Epidermal melanocyte (primary cell): ENCODE results near the gene ADISSP.

Source experiments
- DNase-seq: peaks from one replicate; pipeline ENCODE4 v3.0.0; 2011; ENCODE audit warnings: low spot score; ENCODE audit not compliant: insufficient read length

Gene ADISSP

DNA sequence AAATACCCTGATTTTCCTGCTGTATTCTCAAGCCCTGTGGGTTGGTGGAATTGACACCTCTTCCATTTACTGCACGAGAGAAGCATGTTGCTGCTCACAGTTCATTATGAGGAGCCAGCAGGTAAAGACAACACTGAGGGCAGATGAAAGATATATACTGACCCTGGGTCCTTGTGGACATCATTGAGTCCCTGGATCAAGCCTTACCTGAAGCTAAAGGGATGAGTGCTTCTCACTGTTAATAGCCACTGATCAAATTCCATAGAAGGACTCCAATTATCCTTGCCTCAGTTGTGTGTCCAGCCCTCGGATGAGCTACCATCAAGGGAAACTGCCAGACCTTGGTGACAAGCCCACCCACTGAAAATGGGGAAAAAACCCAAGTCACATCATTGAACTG, 47.5 kb downstream of the ADISSP start:
- DNase-seq: no peak

DNA sequence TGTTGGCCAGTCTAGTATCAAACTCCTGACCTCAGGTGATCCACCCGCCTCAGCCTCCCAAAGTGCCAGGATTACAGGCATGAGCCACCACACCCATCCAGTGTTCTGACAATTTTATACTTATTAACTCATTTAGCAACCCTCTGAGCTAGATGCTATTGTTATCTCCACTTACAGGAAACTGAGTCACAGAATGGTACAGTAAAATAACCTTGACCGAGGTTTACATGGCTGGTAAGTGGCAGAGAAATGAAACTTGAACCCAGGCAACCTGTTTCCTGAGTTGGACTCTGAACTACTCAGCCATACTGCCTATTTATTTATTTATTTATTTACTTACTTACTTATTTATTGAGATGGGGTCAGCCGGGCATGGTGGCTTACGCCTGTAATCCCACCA, 48.5 kb downstream of the ADISSP start:
- DNase-seq: no peak

DNA sequence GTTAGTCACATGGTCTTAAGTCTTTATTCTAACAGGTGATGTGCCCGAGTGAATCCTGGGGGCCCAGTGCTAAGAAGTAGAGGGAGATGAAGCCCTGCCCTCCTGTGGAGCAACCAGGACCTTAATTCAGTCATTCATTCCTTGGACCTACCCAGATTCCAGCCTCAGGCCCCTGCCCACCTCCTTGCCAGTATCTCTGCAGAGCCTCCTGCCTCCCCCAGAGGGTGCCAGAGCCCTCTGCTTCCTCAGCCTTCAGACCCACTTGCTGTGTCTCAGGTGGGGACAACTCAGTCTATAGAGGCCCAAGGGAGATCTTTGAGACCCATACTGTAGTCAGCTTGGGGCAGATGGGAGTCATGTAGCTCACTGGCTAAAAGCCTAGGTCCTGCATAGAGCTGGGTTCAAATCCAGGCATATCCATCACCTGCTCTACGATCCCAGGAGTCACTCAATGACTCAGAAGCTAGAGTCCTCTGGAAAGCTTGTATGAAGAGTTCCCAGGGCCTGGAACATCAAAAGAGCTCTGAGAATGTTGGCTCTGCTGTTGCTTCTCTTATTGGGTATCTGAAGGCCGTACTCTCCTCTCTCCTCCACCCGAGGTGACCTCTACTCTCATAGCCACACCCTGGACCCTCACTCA, 51.2 kb downstream of the ADISSP start:
- DNase-seq: no peak

DNA sequence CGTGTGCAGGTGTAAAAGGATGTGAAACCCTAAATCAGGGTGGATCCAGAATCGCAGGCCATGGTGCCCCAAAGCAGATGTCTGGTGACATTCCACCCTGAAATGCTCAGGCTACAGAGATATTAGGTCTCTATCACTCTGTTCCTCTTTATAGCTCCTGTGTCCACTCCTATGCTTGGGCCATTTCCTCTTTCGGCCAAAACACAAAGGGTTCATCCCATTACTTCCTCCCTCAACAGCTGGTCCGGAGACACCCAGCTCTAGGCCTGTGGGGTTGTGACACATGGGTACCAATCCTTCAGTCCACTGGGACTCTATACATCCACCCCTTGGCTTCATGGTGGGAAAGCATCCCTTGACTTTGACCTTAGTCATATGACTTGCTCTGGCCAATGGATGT, 53.5 kb downstream of the ADISSP start:
- DNase-seq: no peak

DNA sequence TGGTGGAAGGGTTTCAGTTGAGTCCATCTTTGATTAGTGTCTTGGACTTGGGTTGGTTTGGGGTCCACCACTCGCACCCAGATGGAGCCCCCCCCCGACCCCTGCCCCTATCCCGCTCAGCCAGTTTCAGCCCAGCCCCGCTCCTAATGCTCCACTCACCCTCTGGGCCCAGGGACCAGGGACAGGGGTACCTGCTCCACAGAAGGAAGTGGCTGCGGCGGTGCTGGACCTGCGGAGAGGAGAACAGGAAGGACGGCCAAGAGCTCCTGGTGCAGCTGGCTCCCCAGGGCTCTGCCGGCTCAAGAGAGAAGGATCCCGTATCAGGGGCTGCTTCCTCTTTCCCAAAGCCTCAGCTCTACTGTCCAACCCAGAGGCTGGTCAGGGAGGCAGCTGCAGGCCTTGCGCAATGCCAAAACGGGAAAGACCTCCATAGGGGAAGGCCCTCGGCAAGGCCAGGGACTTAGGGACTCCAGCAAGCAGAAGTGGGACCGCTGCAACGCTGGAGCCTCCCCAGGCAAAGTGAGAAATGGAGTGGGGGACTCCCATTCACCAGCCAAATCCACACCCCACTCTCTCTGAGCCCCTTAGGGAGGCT, 55.2 kb downstream of the ADISSP start, which contains the start of gene SIGLEC1:
TSS of gene SIGLEC1 (minus strand) at position 322 of the 595 bp plus-strand sequence. CDS start 5,472 bp downstream, outside the sequence.
- no peak for DNase-seq

DNA sequence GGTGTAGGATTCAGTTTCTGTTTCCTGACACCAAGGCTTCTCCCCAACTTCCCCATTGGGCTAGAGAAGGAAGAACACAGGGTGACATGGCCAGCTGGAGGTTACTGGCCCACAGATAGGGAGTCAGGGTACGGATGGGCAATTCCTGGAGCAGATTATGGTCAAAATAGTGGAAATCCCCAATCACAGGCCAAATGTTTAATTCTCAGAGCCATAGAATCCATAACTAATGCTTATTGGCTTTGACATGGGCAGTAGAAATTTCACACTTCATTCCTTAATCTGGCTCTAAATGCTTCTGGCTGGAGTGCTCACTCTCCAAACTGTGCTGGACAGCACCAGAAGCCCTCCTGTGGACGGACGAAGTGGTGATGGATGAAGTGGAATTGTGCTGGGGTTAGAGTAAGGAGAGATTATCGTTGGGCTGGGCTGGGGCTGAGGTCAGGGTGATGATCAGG, 56.0 kb downstream of the ADISSP start:
- no peak for DNase-seq

DNA sequence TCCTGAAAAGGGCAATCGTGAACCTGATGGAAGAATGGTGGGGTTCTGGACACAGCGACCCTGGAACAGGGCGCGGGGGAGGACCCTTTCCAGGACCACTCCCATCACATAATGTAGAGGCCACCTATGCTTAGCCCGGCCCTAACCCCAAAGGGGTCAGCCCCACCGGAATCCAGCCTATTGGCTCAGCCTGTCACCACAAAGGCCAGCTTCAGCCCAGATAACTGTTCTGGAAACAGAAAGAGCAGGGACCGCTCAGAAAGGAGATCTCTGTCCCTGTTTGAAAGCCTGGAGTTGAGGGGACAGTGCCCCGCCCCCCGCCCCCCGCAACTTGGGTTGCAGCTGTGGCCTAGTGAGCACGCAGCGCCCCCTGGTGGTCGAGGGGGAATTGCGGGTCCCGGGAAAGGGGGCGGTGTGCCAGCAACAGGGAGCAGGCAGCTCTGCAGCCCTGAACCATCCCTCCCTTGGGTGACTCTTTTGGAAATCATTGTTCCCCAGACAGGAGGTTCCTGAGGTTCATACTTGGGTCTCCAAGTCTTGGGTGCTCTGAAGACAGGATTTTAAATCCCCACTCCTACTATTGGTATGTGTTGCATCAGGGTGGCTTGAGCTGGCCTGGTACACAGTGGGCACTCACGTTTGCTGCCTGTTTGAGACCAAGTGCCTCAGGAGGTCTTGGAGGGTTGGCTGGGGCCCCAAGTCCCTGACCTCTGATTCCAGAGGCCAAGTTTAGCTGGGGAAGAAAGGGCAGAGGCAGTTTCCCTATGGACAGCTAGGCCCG, 56.7 kb downstream of the ADISSP start:
- DNase-seq: peak; percentile 77

DNA sequence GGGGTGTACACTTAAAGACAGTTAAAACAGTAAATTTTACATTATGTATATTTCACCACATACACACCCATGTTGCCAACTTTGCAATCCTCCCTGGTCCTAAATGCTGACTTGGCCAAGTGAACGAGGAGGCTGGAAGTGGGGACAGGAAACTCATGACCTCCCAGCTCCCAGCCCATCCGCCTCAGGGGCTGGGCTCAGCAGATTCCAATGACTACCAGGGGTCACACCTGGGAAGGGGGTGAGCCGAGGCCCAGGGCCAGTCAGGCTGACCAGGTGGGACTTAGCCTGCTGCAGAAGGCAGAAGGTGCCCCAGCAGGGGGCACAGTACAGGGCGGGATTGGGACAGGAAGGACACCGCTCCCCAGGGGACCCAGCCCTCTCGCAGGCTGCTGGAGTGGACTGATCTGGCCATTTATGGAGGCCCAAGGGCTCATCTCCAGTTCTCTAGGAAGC, 57.5 kb downstream of the ADISSP start:
- no peak for DNase-seq

DNA sequence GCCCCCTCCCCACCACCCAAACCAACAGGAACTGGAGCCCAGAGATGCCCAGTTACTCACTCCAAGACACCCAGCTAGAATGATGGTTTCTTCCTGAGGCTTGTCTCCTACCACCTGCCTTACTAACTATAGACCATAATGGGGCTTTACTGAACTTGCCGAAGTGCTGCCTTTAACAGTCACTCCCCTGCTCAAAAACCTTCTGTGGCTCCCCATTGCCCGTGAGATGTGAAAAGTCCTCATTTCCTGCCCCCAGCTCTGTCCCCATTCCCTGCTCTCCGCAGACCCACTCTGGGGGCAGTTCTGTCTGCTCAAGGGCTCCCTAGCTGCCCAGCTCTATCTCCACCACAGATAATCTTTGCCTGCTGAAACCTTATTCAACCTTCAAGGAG, 60.0 kb downstream of the ADISSP start:
- no peak for DNase-seq

DNA sequence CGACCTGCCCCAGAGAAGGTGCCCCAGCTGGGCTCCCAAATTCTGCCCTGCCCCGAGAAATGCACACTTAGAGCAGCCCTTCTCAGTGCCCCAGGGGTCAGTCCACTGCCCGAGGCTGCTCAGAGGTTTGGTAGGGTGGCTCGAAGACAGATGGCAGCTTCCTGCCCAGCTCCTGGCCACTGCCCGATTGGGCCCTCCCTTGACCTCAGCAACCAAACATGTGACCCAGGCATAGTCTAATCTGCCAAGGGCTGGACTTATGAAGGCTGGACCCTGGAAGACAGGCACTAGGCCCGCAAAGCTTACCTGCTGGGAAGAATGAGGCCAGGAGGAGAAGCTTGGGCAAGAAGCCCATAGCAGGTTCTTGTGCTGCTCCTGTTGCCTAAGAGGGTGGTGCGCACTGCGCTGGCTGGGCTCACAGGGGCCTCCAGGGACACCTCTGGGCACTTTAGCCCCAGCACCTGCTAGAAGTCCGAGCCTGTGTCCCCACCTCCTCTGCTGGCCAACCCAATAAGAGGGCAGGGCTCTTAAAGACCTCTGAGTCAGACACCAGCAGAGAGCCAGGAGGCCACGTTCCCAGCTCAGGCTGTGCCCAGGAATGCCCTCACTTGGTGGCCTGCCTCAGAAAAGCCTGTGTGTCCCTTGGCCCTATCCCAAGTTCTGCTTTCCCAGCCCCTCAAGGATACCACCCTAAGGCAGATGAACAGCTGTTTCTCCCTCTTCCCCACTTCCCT, 60.6 kb downstream of the ADISSP start:
- no peak for DNase-seq

DNA sequence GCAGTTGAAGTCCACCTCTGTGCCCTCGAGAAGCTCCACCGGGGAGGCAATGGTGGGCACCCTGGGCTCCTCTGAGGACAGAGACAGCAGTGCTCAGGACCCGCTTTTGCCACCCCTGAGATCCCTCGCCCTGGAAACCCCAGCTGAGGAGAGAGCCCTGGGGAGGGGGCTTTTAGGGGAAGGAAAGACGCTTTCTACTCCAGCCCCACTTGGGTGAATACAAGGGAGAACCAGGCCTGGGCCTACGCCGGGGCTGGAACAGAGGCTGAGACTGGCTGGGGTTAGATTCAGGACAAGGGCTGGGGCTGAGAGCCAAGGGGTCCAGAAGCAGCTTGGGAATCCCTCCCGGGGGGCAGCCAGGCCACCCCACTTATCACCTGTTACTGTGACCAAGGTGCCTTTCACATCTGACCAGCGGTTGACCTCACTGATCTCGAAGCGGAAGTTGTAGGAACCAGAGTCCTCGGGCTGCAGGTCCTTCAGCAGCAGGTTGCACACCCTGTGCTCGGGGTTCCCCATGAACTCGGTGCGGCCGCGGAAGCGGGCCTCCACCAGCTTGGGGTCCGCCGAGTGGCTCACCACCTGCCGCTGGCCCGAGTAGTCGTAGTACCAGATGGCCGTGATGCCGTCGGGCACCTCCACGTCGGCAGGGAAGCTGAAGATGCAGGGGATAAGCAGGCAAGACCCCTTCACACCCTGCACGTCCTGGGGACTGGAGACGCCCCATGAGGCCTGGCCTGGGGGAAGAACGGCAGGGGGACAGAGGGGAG, 61.4 kb downstream of the ADISSP start:
- DNase-seq: no peak

DNA sequence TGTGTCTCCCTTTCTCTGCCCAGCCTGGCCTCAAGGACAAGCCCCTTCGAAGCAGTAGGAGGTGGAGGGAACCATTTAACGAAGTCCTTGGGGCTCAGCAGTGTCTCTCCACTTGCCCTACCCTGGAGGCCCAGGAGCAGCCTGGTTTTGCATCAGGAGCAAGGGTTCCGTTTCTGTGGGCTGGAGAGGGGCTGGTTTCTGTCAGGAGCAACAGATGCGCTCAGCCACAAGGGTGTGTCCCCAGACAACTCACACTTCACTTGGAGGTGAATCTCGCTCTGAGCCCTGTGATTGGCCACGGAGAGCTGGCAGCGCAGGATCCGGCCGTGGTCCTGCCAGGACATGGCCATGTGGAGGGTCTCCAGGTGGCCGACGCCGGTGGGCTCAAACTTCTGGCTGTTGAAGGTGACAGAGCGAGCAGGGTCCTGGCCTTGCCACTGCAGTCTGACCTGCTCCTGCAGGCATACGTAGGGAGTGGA, 62.0 kb downstream of the ADISSP start:
- DNase-seq: no peak

DNA sequence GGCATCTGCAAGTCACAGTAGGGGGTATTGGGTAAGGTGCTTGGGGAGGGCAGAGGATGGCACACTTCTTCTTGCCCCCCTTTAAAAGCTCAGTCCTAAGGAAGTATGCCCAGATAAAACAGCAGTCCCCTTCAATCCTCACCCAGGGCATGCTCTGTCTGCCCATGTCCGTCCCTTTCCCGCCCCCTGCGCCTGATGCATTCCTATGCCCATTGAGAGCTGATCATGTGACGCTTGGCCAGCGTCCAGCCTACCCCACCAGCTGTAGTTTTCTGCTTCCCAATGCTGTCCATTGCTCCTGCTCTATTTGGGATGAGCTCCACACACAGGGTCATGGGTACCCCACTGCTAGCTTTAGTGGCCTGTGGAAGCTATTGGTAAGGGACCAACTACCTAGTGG, 63.5 kb downstream of the ADISSP start:
- no peak for DNase-seq
